Measurements from ENCODE around the gene NUAK2. TPM values are rescaled to one million over a fixed set of nuclear protein-coding genes. Genes with fewer than 3 reads are reported as not detected.

Gene NUAK2
- polyA plus RNA-seq, 3 donors, result 9.1 to 44.9 (median 21.9) TPM

GRCh38 chr1:205268846-205269680 is 52.5 kb downstream of the NUAK2 start:
- Histone ChIP-seq H3K79me2 (ENCODE audit: insufficient read depth, low read length) (no peaks in the 10 kb centered on the region), H3K4me3 (replicated peaks in 1 of 3; ENCODE audit: low read depth in 2 of 3, low read length in 3 of 3) (no peak overlapping the region), H3K4me1 (ENCODE audit: control insufficient read depth in 1 of 2, insufficient read depth in 2 of 2, low read length in 2 of 2) (peaks cover 13 to 18% of the 10 kb centered on the region in 2 donors), H3K27ac (ENCODE audit: low read depth in 1 of 2, low read length in 2 of 2) (no peak overlapping the region), H3K36me3 (replicated peaks in 1 of 2; ENCODE audit: control insufficient read depth in 1 of 2, insufficient read depth in 2 of 2, low read length in 2 of 2) (no peaks in the 10 kb centered on the region), H2AFZ (ENCODE audit: insufficient read depth, low read depth, low read length, poor library complexity, severe bottlenecking) (no peak overlapping the region), H4K20me1 (ENCODE audit: insufficient read depth, low read length) (no peaks in the 10 kb centered on the region), H3K27me3 (ENCODE audit: control insufficient read depth in 2 of 2, insufficient read depth in 2 of 2, low read length in 2 of 2) (no peaks in the 10 kb centered on the region), H3K4me2 (replicated peaks; ENCODE audit: extremely low read depth, low read length, poor library complexity, severe bottlenecking) (no peak overlapping the region), H3K9me3 (replicated peaks in 1 of 2; ENCODE audit: control insufficient read depth in 1 of 2, insufficient read depth in 1 of 2, low read length in 2 of 2) (no peaks in the 10 kb centered on the region), H3K9ac (ENCODE audit: insufficient read depth, low read length, poor library complexity, severe bottlenecking) (no peak overlapping the region)
- intact Hi-C loops (cut with micrococcal nuclease), result no loop called here
- peaks cover 21% of the 10 kb centered on the region for H3K4me1 Mint-ChIP-seq
- DNase-seq, result no peak
- no peaks in the 10 kb centered on the region for H3K9me3 Mint-ChIP-seq
- no peak overlapping the region for H3K4me3 Mint-ChIP-seq
- no peak for TF ChIP-seq CTCF (IDR thresholded peaks at IDR 0.05)
- H3K27me3 Mint-ChIP-seq (ENCODE audit: low read depth in 3 of 3), result peaks cover 2 to 13% (median 9%) of the 10 kb centered on the region in 3 donors
- H3K27ac Mint-ChIP-seq, result peak overlapping the region in 1 of 7 donors; percentile 57
- peaks cover 0 to 2% of the 10 kb centered on the region in 2 donors for H3K36me3 Mint-ChIP-seq
- 97% methylated on average over 48 of the region's 48 CpGs for WGBS (ENCODE audit: insufficient coverage)

DNA sequence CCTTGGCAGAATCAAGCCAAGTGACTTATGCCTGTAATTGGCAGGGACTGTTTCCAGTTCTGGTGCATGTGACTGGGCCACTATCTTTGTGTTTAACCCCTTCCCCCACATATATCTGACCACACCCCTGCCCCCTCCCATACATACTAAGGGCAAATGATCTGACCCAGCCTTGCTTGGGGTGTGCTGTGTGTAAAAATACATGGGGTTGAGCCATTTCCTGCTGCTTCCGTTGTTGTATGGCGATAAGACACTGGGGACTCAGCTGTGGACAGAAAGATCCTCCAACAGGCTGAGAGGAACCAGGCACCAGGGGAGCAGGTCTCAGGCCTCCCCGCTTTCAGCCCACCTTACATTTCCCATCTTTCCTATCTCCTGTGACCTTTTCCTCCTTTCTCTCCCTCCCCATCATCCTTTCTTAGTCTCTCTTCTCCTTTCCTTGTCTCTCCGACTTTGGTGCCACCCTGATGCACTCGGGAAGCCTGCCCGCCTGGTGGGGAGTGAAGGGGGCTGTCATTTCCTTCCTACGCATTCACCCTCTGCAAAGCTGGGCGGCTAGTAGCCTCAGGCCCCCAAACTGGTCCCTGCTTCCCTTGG is 54.1 kb downstream of the NUAK2 start:
- Histone ChIP-seq H3K27ac (ENCODE audit: low read depth in 1 of 2, low read length in 2 of 2) (no peak overlapping the region), H3K4me2 (replicated peaks; ENCODE audit: extremely low read depth, low read length, poor library complexity, severe bottlenecking) (no peak overlapping the region), H3K9ac (ENCODE audit: insufficient read depth, low read length, poor library complexity, severe bottlenecking) (no peak overlapping the region), H3K79me2 (ENCODE audit: insufficient read depth, low read length) (no peaks in the 10 kb centered on the region), H3K36me3 (replicated peaks in 1 of 2; ENCODE audit: control insufficient read depth in 1 of 2, insufficient read depth in 2 of 2, low read length in 2 of 2) (no peaks in the 10 kb centered on the region), H4K20me1 (ENCODE audit: insufficient read depth, low read length) (no peaks in the 10 kb centered on the region), H2AFZ (ENCODE audit: insufficient read depth, low read depth, low read length, poor library complexity, severe bottlenecking) (no peak overlapping the region), H3K4me3 (replicated peaks in 1 of 3; ENCODE audit: low read depth in 2 of 3, low read length in 3 of 3) (no peak overlapping the region), H3K27me3 (ENCODE audit: control insufficient read depth in 2 of 2, insufficient read depth in 2 of 2, low read length in 2 of 2) (peaks cover 0 to 3% of the 10 kb centered on the region in 2 donors), H3K4me1 (ENCODE audit: control insufficient read depth in 1 of 2, insufficient read depth in 2 of 2, low read length in 2 of 2) (peaks cover 17 to 22% of the 10 kb centered on the region in 2 donors), H3K9me3 (replicated peaks in 1 of 2; ENCODE audit: control insufficient read depth in 1 of 2, insufficient read depth in 1 of 2, low read length in 2 of 2) (no peaks in the 10 kb centered on the region)
- peaks cover 11 to 26% (median 16%) of the 10 kb centered on the region in 3 donors for H3K27me3 Mint-ChIP-seq (ENCODE audit: low read depth in 3 of 3)
- peaks cover 25% of the 10 kb centered on the region for H3K4me1 Mint-ChIP-seq
- no peak for TF ChIP-seq CTCF (IDR thresholded peaks at IDR 0.05)
- H3K27ac Mint-ChIP-seq, result peak overlapping the region in 1 of 7 donors; percentile 51
- no peak overlapping the region for H3K4me3 Mint-ChIP-seq
- 5% methylated on average over 2 of the region's 8 CpGs for WGBS (ENCODE audit: insufficient coverage)
- no peaks in the 10 kb centered on the region for H3K9me3 Mint-ChIP-seq
- peaks cover 0 to 2% of the 10 kb centered on the region in 2 donors for H3K36me3 Mint-ChIP-seq
- intact Hi-C loops (cut with micrococcal nuclease), result no loop called here
- no peak for DNase-seq
